Raji (cell line): ENCODE measurements around the gene PRPSAP2.

Source experiments
- POLR2A ChIP-seq: IDR thresholded peaks from 2 replicates; pipeline ENCODE4 v1.6.1; 2011; ENCODE audit warnings: low read depth, low read length, control low read depth; ENCODE audit not compliant: insufficient read depth

The PRPSAP2 gene

DNA sequence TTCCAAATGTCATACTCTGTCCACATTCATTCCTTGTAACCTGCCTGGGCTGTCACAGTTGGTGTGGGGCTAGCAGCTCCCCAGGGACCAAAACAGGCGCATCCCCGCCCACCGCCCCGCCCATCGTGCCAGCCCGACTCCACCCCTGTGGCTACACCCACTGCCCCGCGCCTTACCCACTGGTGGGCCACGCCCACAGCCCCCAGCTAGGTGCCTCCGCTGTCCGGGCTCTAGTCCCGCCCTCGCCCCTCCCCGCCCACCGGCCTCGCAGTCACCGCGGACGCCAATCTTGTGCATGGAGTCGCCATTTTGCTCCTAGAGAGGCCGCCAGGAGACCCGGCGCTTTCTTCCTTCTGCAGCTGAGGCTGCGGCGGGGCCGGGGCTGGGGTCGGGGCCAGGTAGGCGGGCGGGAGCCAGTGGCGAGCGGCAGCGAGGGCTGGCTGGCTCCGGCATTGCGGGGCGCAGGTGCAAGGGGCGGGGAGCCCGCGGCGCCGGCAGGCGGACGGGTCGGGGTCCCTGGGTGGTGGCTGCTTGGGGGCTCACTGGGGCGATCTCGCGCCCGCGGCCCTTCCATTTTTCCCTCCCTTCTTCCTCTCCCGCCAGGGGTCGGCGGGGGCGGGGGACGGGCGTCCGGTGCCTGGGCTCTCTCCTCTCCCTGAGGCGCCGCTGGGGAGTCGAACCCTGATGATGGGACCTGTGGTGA lies at the start of gene PRPSAP2:
TSS of gene PRPSAP2 (plus strand) at position 268 of the 703 bp plus-strand sequence. CDS start 7,703 bp downstream, outside the sequence.
- peak; percentile 64 for TF ChIP-seq POLR2A

DNA sequence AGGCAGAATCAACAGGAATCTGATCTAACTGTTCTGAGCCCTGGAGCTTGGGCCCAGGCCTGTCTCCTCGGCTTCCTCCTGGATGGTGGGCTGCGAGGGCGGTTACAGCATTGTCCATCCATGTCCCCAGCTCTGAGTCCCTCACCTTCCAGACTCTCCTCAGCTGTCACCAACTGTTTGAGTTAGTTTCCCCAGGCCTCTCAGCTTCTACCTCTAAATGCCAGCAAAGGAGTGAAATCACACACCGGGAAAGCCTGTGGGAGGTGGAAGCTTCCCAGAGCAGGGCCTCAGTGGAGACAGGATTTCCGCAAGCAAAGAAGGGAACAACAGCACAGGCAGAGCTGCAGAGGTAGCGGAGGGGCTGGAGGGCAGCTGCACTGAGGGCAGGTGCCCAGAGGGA lies 9.4 kb upstream of the PRPSAP2 start:
- TF ChIP-seq POLR2A = no peak

DNA sequence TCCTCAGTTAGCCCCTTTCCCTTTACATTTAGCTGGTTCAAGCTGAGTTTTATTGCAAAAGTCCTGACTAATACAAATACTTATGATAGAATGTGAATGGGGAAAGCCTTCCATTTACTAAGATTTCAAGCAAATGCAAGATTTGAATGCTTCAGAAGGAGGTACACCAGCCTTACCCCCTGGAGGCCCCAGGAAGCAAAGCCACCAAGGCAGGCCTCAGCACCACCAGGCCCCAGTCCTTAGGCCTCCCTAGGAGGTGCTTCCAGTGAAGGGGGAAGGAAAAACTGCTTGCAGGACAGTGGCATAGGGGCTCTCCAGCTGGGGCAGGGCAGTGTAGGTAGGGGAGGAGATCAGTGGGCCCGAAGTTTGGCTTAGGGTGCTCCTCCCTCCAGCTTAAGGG lies 7.3 kb upstream of the PRPSAP2 start:
- no peak for TF ChIP-seq POLR2A

- no peak for TF ChIP-seq POLR2A
Measured at GRCh38 chr17:18851201-18851600, 6.7 kb upstream of the PRPSAP2 start.

DNA sequence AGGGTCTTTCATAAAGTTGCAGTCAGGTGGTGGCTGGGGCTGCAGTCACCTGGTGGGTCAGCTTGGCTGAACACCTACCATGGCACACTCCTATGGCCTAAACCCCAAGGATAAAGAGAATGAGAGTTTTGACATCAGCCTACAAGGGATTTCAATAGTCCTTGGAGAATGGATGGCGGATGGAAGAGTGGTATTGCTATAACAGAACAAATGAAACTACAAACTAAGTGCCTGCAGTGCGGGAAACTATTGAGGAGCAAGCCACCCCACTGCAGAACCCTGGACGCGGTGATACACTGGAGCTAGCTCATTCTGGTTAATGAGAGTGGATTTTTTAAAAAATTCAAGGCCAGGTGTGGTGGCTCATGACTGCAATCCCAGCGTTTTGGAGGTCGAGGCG lies 3.0 kb upstream of the PRPSAP2 start:
- TF ChIP-seq POLR2A = no peak

DNA sequence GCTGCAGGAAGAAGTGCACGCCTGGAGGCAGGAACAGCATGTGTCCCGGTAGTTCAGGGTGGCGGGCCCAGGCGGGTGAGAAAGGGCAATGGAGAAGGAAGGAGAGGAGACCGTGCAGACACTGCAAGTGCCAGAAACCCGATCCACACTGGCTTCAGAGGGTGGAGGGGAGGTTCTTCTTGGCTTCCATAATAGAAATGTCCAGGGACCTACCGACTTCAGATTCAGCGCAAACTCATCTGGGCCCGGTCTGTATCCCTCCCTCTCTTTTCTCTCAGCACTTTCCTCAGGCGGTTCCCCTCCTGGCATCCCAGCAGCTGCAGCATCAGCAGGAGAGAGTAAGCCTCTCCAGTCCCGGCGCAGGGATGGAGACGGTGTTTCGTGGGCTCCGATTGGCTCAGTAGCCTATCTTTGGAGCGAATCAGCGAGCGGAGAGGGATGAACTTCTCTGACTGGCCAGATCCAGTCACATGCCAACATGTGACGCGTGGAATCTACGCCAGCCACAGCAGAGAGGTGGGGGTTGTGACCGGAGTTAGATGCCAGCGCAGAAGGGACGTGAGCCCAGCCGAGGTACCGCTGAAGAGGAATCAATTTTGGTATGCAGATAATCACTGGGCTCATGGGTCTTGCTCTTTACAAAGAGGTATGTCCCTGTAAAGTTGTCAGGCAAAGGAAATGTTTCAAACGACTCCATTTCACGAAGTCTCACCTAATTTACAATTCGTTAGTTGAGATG lies 1.9 kb upstream of the PRPSAP2 start:
- TF ChIP-seq POLR2A = peak; percentile 94

GRCh38 chr17:18856570-18856915 lies 1.4 kb upstream of the PRPSAP2 start:
- no peak for TF ChIP-seq POLR2A

GRCh38 chr17:18858567-18859245 lies 775 bp downstream of the PRPSAP2 start:
- no peak for TF ChIP-seq POLR2A

DNA sequence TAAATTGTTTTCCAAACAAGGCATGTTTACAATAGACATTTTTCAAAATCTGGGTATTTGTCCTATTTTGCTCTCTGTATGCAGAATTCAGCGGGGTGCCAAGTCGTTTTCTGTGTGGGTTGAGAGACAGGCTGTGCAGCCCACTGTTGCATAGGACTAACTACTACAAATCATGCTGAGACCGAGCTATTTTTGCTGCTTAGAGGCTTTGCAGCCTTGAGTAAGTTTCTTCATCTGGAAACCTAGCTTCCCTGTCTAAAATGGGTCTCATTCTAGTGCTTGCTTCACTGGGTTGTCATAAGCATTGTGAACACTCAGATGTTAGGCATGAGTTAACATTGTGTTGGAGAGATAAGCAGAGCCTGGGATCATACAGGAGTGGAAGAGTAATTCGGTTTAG lies 1.3 kb downstream of the PRPSAP2 start:
- TF ChIP-seq POLR2A = no peak

DNA sequence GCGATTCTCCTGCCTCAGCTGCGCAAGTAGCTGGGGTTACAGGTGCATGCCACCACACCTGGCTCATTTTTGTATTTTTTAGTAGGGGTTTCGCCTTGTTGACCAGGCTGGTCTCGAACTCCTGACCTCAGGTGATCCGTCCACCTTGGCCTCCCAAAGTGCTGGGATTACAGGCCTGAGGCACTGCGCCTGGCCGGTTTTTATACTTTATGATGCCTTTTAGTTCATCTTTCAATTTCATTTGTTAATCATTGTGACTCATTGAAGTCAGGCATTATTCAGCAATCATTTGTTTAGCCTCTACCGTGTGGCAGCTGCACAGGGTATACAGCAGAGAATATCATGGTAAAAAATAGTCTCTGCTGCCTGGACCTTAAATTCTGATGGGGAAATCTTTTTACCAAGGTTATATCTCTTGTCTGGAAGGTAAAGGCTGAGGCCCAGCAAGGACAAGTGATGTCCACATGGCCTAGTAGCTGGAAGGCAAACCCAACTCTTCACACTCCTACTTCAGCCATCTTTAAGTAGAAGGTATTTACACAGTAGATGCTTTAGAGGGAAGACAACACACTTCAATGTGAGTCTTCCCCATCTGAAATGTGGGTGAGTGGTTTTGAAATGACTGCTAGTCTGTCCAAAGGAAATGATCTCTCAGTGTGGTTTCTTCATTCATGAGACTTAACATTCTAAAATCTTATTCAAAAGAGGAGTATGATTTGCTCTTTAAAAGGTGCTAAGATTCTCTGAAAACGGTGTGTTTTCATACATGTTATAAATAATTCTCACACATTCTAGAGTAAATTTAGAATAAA lies 2.4 kb downstream of the PRPSAP2 start:
- TF ChIP-seq POLR2A = no peak

DNA sequence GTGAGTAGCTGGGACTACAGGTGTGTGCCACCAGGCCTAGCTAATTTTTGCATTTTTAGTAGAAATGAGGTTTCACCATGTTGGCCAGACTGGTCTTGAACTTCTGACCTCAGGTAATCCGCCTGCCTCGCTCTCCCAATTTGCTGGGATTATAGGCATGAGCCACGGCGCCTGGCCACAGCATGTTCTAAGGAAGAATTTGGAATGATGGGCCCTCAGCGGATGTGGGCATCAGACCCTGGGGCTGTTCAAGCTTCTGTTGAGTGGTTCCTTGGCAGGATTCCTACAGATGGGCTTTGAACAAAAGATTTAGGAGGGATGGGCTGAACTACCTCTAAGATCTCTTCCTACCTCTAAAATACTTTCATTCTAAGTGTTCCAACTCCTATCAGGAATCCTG lies 4.1 kb downstream of the PRPSAP2 start:
- no peak for TF ChIP-seq POLR2A

DNA sequence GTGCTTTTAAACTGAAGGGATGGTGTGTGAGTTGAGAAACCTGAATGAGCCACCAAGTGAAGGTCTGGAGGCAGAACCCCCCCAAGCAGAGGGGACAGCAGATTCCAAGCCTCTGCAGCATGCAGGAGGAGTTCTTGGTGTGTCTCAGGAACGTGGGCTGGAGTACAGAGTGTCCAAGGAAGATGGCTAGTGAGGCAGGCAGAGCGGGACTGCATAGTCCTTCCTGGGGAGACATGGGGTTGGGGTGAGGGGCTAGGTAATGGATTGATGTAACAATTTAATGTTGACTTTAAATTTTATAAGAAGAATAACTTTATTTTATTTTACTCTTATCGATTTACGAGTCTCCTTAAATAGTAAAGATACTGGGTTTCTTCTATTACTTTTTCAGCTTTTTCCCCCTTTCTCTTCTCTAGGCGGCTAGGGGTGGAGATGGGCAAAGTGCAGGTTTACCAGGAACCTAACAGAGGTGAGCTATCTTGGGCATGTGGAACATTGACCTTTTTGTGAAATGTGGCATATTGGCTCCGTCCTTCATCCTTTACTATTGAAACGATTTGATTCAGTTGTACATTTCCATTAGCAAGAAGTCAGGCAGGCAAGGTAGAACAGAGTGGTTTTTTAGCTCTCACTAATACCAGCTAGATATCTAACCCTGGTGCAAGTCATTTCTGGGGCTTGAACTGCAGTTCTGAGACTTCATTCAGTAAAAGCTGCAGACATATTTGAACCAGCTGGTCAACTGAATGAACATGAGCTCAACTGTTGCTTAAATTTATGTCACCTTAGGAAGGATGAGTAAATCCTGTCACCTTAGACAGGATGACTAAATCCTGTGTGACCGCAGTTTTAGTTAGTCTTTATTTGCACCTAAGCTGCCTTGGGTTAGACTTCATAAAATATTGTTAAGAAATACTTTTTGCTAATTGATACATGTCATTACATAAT lies 9.2 kb downstream of the PRPSAP2 start:
- no peak for TF ChIP-seq POLR2A

GRCh38 chr17:18877104-18877645 lies 19.2 kb downstream of the PRPSAP2 start:
- no peak for TF ChIP-seq POLR2A

GRCh38 chr17:18888766-18889290 lies 30.9 kb downstream of the PRPSAP2 start:
- no peak for TF ChIP-seq POLR2A
